K562 (cell line): ENCODE results near the gene C5orf22. TPM values are rescaled to one million over a fixed set of nuclear protein-coding genes. Genes with fewer than 3 reads are reported as not detected.
A peak's percentile ranks its signal among the peaks of the same experiment; 100 is the strongest.

ENCODE experiments used
- ARNT ChIP-seq, 2 experiments: fragments of 450-650 bp; IDR thresholded peaks; 2 replicates each; pipeline ENCODE4 v1.6.1; 2016; ENCODE audit warnings: mild to moderate bottlenecking in 1 of 2
- CBFB ChIP-seq: sonication (generic); formaldehyde crosslinking; IDR thresholded peaks from 2 replicates; pipeline ENCODE4 v1.4.0; 2020; ENCODE audit warnings: mild to moderate bottlenecking, missing genetic modification reagents
- CHAMP1 ChIP-seq: fragments of 450-650 bp; IDR thresholded peaks from 2 replicates; pipeline ENCODE4 v1.6.1; 2016; ENCODE audit warnings: mild to moderate bottlenecking
- CTBP1 ChIP-seq: fragments of 450-650 bp; IDR thresholded peaks from 2 replicates; pipeline ENCODE4 v1.6.1; 2016; ENCODE audit warnings: borderline replicate concordance
- E2F6 ChIP-seq, 2 experiments: IDR thresholded peaks; 2 replicates each; pipeline ENCODE4 v1.6.1; 2011; ENCODE audit warnings: borderline replicate concordance in 1 of 2, control low read depth in 1 of 2, low read depth in 1 of 2, low read length in 1 of 2, mild to moderate bottlenecking in 1 of 2, mixed read lengths in 1 of 2, moderate library complexity in 1 of 2; ENCODE audit not compliant: insufficient read depth in 1 of 2, insufficient read length in 1 of 2, poor library complexity in 1 of 2, severe bottlenecking in 1 of 2; ENCODE audit errors: extremely low read depth in 1 of 2
- HDAC6 ChIP-seq: IDR thresholded peaks from 2 replicates; pipeline ENCODE4 v1.6.1; 2012; ENCODE audit warnings: low read depth, mild to moderate bottlenecking, control low read depth, inconsistent platforms, low read length, moderate library complexity
- IRF2 ChIP-seq: sonication (generic); formaldehyde crosslinking; IDR thresholded peaks from 2 replicates; pipeline ENCODE4 v1.8.1; 2022; ENCODE audit warnings: mild to moderate bottlenecking, missing genetic modification reagents
- MAFK ChIP-seq: IDR thresholded peaks from 2 replicates; pipeline ENCODE4 v1.6.1; 2011; ENCODE audit warnings: low read length, improper control_type of control experiment
- MTA1 ChIP-seq: fragments of 450-650 bp; IDR thresholded peaks from 2 replicates; pipeline ENCODE4 v1.6.1; 2017; ENCODE audit warnings: borderline replicate concordance
- MTA3 ChIP-seq: fragments of 450-650 bp; formaldehyde crosslinking; IDR thresholded peaks from 2 replicates; pipeline ENCODE4 v1.6.1; 2017; ENCODE audit warnings: mild to moderate bottlenecking, borderline replicate concordance
- MYBL2 ChIP-seq, 2 experiments: fragments of 450-650 bp in 1 of 2; sonication (generic) in 1 of 2; formaldehyde crosslinking in 1 of 2; IDR thresholded peaks; 2 replicates each; pipeline versions ENCODE4 v1.6.1 to v1.8.1; 2017 to 2022; ENCODE audit warnings: borderline replicate concordance in 1 of 2, inconsistent platforms in 1 of 2, low read depth in 1 of 2, mild to moderate bottlenecking in 1 of 2, missing genetic modification reagents in 1 of 2, moderate library complexity in 1 of 2
- NCOR1 ChIP-seq: fragments of 450-650 bp; IDR thresholded peaks from 2 replicates; pipeline ENCODE4 v1.6.1; 2016; ENCODE audit warnings: mild to moderate bottlenecking, moderate library complexity
- PHF8 ChIP-seq: fragments of 200-600 bp; sonication (generic); IDR thresholded peaks from 2 replicates; pipeline ENCODE4 v1.6.1; 2012; ENCODE audit warnings: mixed run types, mild to moderate bottlenecking, inconsistent platforms, low read length, moderate library complexity, borderline replicate concordance
- PKNOX1 ChIP-seq: fragments of 450-650 bp; IDR thresholded peaks from 2 replicates; pipeline ENCODE4 v1.6.1; 2016
- POLR2B ChIP-seq: fragments of 450-650 bp; IDR thresholded peaks from 2 replicates; pipeline ENCODE4 v1.6.1; 2018; ENCODE audit warnings: low read depth; ENCODE audit not compliant: partially characterized antibody
- SIX5 ChIP-seq, 2 experiments: IDR thresholded peaks; 2 replicates each; pipeline ENCODE4 v1.6.1; 2011; ENCODE audit warnings: low read length in 2 of 2, borderline replicate concordance in 1 of 2, low read depth in 1 of 2, mild to moderate bottlenecking in 1 of 2, moderate library complexity in 1 of 2; ENCODE audit not compliant: insufficient read depth in 1 of 2
- SNIP1 ChIP-seq: fragments of 450-650 bp; IDR thresholded peaks from 2 replicates; pipeline ENCODE4 v1.7.1; 2017; ENCODE audit warnings: low read depth, mild to moderate bottlenecking
- TAF7 ChIP-seq: fragments of 450-650 bp; IDR thresholded peaks from 2 replicates; pipeline ENCODE4 v1.6.1; 2016; ENCODE audit warnings: missing genetic modification characterization, missing compliant biosample characterization
- ZBTB26 ChIP-seq: fragments of 450-650 bp; formaldehyde crosslinking; IDR thresholded peaks from 2 replicates; pipeline ENCODE4 v1.4.0; 2022; ENCODE audit warnings: missing genetic modification characterization
- ZNF23 ChIP-seq: fragments of 250-450 bp; sonication (Bioruptor Pico); IDR thresholded peaks from 2 replicates; pipeline ENCODE4 v1.4.0; 2020; ENCODE audit warnings: mild to moderate bottlenecking
- ZNF232 ChIP-seq: sonication (generic); formaldehyde crosslinking; IDR thresholded peaks from 2 replicates; pipeline ENCODE4 v1.8.0; 2022; ENCODE audit warnings: mild to moderate bottlenecking, missing genetic modification reagents
- ZNF644 ChIP-seq: fragments of 200-800 bp; sonication (Bioruptor generic); IDR thresholded peaks from 2 replicates; pipeline ENCODE4 v1.6.1; 2016; ENCODE audit warnings: low read depth, missing genetic modification characterization, missing compliant biosample characterization
- polyA plus RNA-seq, 8 experiments: library from polyadenylated mRNA; depleted of rRNA in 4 of 8; stranded (reverse) in 5 of 8; unstranded in 3 of 8; fragments of >200 nt; fragmentation: Nextera tagmentation in 2 of 8; fragmentation: Illumina TruSeq in 1 of 8; extraction: Ambion mirVana in 2 of 8; extraction: Trizol in 1 of 8; gene quantifications; 2 replicates each; pipeline versions ENCODE4 v1.2.1 to v1.2.3, GENCODE V29; 2011 to 2014; ENCODE audit warnings: inconsistent platforms in 1 of 8, missing spikeins in 1 of 8
- total RNA-seq, 7 experiments: library from RNA; depleted of rRNA in 6 of 7; stranded (reverse); fragments of >200 nt in 6 of 7; fragmentation: Illumina TruSeq in 2 of 7; extraction: Trizol in 2 of 7; gene quantifications; 2 replicates each; pipeline versions ENCODE4 v1.2.1 to v1.2.3, GENCODE V29; 2011 to 2021; ENCODE audit warnings: low replicate concordance in 1 of 7

Gene C5orf22
- total and polyA plus RNA-seq, 9 of the 15 experiments (the other 6 are each of a cell fraction or from before 2014, with no cell fraction given): 22.7 to 56.7 (median 39.3) TPM

GRCh38 chr5:31531888-31532547 lies at the start of gene C5orf22, which contains the start of gene DROSHA (continued):
- no peak for TF ChIP-seq ZBTB26
- no peak for TF ChIP-seq TAF7 (tag)
- TF ChIP-seq MYBL2 (IDR thresholded peaks at IDR 0.05; ENCODE audit: low read depth): no peak
- no peak for TF ChIP-seq MYBL2 (CRISPR knock-in tag; IDR thresholded peaks at IDR 0.05; ENCODE audit: borderline replicate concordance)
- peak; percentile 35 to 83 for TF ChIP-seq E2F6 (IDR thresholded peaks at IDR 0.05; ENCODE audit: borderline replicate concordance in 1 of 2, extremely low read depth in 1 of 2, insufficient read depth in 1 of 2, insufficient read length in 1 of 2, low read depth in 1 of 2, low read length in 1 of 2, poor library complexity in 1 of 2, severe bottlenecking in 1 of 2)
- no peak for TF ChIP-seq HDAC6
- TF ChIP-seq ARNT (IDR thresholded peaks at IDR 0.05): no peak
- TF ChIP-seq MAFK: no peak
- TF ChIP-seq PKNOX1: peak; percentile 99
- TF ChIP-seq POLR2B: peak; percentile 79
- TF ChIP-seq ZNF644 (tag): no peak
- TF ChIP-seq IRF2 (CRISPR knock-in tag): no peak
- peak; percentile 59; the same call in 1 of the 2 replicates for TF ChIP-seq CTBP1
- peak; percentile 89; the same call in 1 of the 2 replicates for TF ChIP-seq MTA3
- no peak for TF ChIP-seq NCOR1
- no peak for TF ChIP-seq SNIP1
- TF ChIP-seq CHAMP1: no peak
- 0 out of 2 replicates have a peak, but pooled peaks have one; percentile 17 for TF ChIP-seq ZNF232 (CRISPR knock-in tag)
- no peak for TF ChIP-seq ZNF23 (CRISPR knock-in tag)
- TF ChIP-seq SIX5 (IDR thresholded peaks at IDR 0.05; ENCODE audit: borderline replicate concordance in 1 of 2, insufficient read depth in 1 of 2, low read depth in 1 of 2, low read length in 2 of 2): peak in 1 of 2 experiments; percentile 18; a peak in 1 of 4 replicates
- peak; percentile 87 for TF ChIP-seq PHF8
- TF ChIP-seq MTA1: no peak
- TF ChIP-seq CBFB (CRISPR knock-in tag): no peak
